HepG2 (cell line): ENCODE measurements around the gene KBTBD13. TPM values are rescaled to one million over a fixed set of nuclear protein-coding genes. Genes with fewer than 3 reads are reported as not detected.

Experiments
- ATAC-seq: fragments of 200-7000 bp; cut with Tn5 transposase; 3 replicates; pipeline ENCODE4 v1.9.1; 2020; ENCODE audit warnings: mild to moderate bottlenecking, moderate library complexity
- BruUV-seq: library from RNA; stranded (reverse); fragments of 400-500 nt; replicated peaks from 2 replicates; lab custom pipeline; 2021; lab: Mats Ljungman, UMichigan
- CTCF ChIA-PET: fragments of 300-600 bp; formaldehyde crosslinking; extraction: SDS; loops from one replicate; lab custom pipeline; 2021; ENCODE audit warnings: low total read pairs, inconsistent platforms, low intra/inter-chr PET ratio; lab: Yijun Ruan, JAX
- POLR2A ChIA-PET: fragments of 350-600 bp; sonication (Branson Sonifier 250); formaldehyde crosslinking; loops from one replicate; lab custom pipeline; 2020; ENCODE audit warnings: antibody characterized with exemption, inconsistent platforms; lab: Yijun Ruan, JAX
- DNase-seq: peaks from one replicate; pipeline ENCODE4 v3.0.0-alpha.2; 2015; ENCODE audit warnings: low spot score
- FAIRE-seq: peaks from 3 replicates; lab custom pipeline; 2011; peaks lifted over from hg19 to GRCh38; lab: Jason Lieb, UNC
- H2AFZ ChIP-seq: one replicate; pipeline ENCODE4 v1.6.1; 2011; ENCODE audit warnings: low read length, inconsistent platforms
- H3K27ac ChIP-seq: fragments of 300-600 bp; 3 replicates; pipeline ENCODE4 v1.8.0; 2011; ENCODE audit warnings: mixed run types, mild to moderate bottlenecking, mixed read lengths, low read length, inconsistent platforms; ENCODE audit not compliant: insufficient read depth; ENCODE audit errors: extremely low read length
- H3K27me3 ChIP-seq, 2 experiments: fragments of 200-600 bp in 1 of 2; 2 replicates in 1 of 2; 3 replicates in 1 of 2; pipeline versions ENCODE4 v1.6.0 to v1.8.0; 2011; ENCODE audit warnings: low read length in 2 of 2, mild to moderate bottlenecking in 2 of 2, moderate library complexity in 2 of 2, inconsistent platforms in 1 of 2; ENCODE audit not compliant: insufficient read depth in 2 of 2, control insufficient read depth in 1 of 2
- H3K36me3 ChIP-seq, 2 experiments: fragments of 200-600 bp in 1 of 2; replicated peaks in 1 of 2; 2 replicates in 1 of 2; 3 replicates in 1 of 2; pipeline versions ENCODE4 v1.5.1 to v1.8.0; 2011; ENCODE audit warnings: low read length in 2 of 2, inconsistent platforms in 1 of 2; ENCODE audit not compliant: insufficient read depth in 2 of 2, control insufficient read depth in 1 of 2
- H3K4me1 ChIP-seq: 2 replicates; pipeline ENCODE4 v1.5.1; 2012; ENCODE audit warnings: low read length, inconsistent platforms; ENCODE audit not compliant: insufficient read depth
- H3K4me2 ChIP-seq: 2 replicates; pipeline ENCODE4 v1.6.0; 2011; ENCODE audit warnings: low read depth, low read length, inconsistent platforms
- H3K4me3 ChIP-seq, 3 experiments: fragments of 200-600 bp in 1 of 3; sonication (generic), shearing (Covaris generic) in 1 of 3; replicated peaks in 1 of 3; 2 replicates each; pipeline ENCODE4 v1.5.1; 2011 to 2016; ENCODE audit warnings: low read length in 3 of 3, inconsistent platforms in 2 of 3, low read depth in 2 of 3, mild to moderate bottlenecking in 2 of 3, control low read depth in 1 of 3, mixed read lengths in 1 of 3; ENCODE audit not compliant: insufficient read depth in 1 of 3
- H3K79me2 ChIP-seq: one replicate; pipeline ENCODE4 v1.6.1; 2011; ENCODE audit warnings: low read length, inconsistent platforms; ENCODE audit not compliant: insufficient read depth
- H3K9ac ChIP-seq: 2 replicates; pipeline ENCODE4 v1.6.0; 2011; ENCODE audit warnings: mild to moderate bottlenecking, low read depth, low read length, inconsistent platforms; ENCODE audit not compliant: insufficient read depth
- H3K9me3 ChIP-seq: 2 replicates; pipeline ENCODE4 v1.5.1; 2012; ENCODE audit warnings: mild to moderate bottlenecking, low read length
- H4K20me1 ChIP-seq: 2 replicates; pipeline ENCODE4 v1.6.0; 2011; ENCODE audit warnings: inconsistent platforms, mild to moderate bottlenecking, low read length, moderate library complexity; ENCODE audit not compliant: insufficient read depth
- ATAD3A ChIP-seq: sonication (generic); formaldehyde crosslinking; IDR thresholded peaks from 2 replicates; pipeline ENCODE4 v1.4.0; 2020; ENCODE audit warnings: missing genetic modification reagents
- BORCS8-MEF2B ChIP-seq: sonication (generic); formaldehyde crosslinking; IDR thresholded peaks from 2 replicates; pipeline ENCODE4 v1.8.0; 2022; ENCODE audit warnings: mild to moderate bottlenecking, missing genetic modification reagents
- CBX1 ChIP-seq: IDR thresholded peaks from one replicate; pipeline ENCODE4 v1.6.1; 2016; ENCODE audit warnings: antibody characterized with exemption, low read depth
- CBX5 ChIP-seq: sonication (generic); formaldehyde crosslinking; IDR thresholded peaks from 2 replicates; pipeline ENCODE4 v1.4.0; 2020; ENCODE audit warnings: missing genetic modification reagents, borderline replicate concordance
- GABPB1 ChIP-seq: IDR thresholded peaks from 2 replicates; pipeline ENCODE4 v1.6.1; 2016; ENCODE audit warnings: mild to moderate bottlenecking, missing genetic modification reagents, moderate library complexity, missing compliant biosample characterization
- HNF4A ChIP-seq: sonication (generic); formaldehyde crosslinking; IDR thresholded peaks from 2 replicates; pipeline ENCODE4 v1.4.0; 2020; ENCODE audit warnings: missing genetic modification reagents
- JUND ChIP-seq: sonication (generic); formaldehyde crosslinking; IDR thresholded peaks from 2 replicates; pipeline ENCODE4 v1.8.0; 2022; ENCODE audit warnings: mild to moderate bottlenecking, missing genetic modification reagents
- NR2C2 ChIP-seq: sonication (generic); formaldehyde crosslinking; IDR thresholded peaks from 2 replicates; pipeline ENCODE4 v1.4.0; 2020; ENCODE audit warnings: missing genetic modification reagents, mild to moderate bottlenecking, moderate library complexity, borderline replicate concordance
- PPARG ChIP-seq: conservative IDR thresholded peaks from 2 replicates; pipeline ENCODE4 v1.6.1; 2016; ENCODE audit warnings: missing biosample characterization, missing genetic modification reagents
- SAP130 ChIP-seq: IDR thresholded peaks from 2 replicates; pipeline ENCODE4 v1.6.1; 2016; ENCODE audit warnings: low read depth
- SMAD1 ChIP-seq: sonication (generic); formaldehyde crosslinking; IDR thresholded peaks from 2 replicates; pipeline ENCODE4 v1.4.0; 2020; ENCODE audit warnings: missing genetic modification reagents, low read depth, mild to moderate bottlenecking, borderline replicate concordance
- SOX13 ChIP-seq, 3 experiments: fragments of 450-650 bp in 1 of 3; sonication (generic) in 1 of 3; formaldehyde crosslinking in 1 of 3; IDR thresholded peaks in 2 of 3; conservative IDR thresholded peaks in 1 of 3; 2 replicates each; pipeline versions ENCODE4 v1.5.0 to v1.6.1; 2016 to 2020; ENCODE audit warnings: antibody characterized with exemption in 1 of 3, mild to moderate bottlenecking in 1 of 3, missing compliant biosample characterization in 1 of 3, missing genetic modification reagents in 1 of 3, moderate library complexity in 1 of 3
- SRF ChIP-seq: IDR thresholded peaks from 2 replicates; pipeline ENCODE4 v1.6.1; 2011; ENCODE audit warnings: mild to moderate bottlenecking, low read depth, low read length, moderate library complexity
- THAP11 ChIP-seq: IDR thresholded peaks from 2 replicates; pipeline ENCODE4 v1.6.1; 2016; ENCODE audit warnings: missing biosample characterization, missing genetic modification reagents
- TRIM24 ChIP-seq: sonication (generic); formaldehyde crosslinking; IDR thresholded peaks from 2 replicates; pipeline ENCODE4 v1.8.0; 2022; ENCODE audit warnings: mild to moderate bottlenecking, missing genetic modification reagents
- ZNF253 ChIP-seq: sonication (generic); formaldehyde crosslinking; IDR thresholded peaks from 2 replicates; pipeline ENCODE4 v1.8.0; 2022; ENCODE audit warnings: mild to moderate bottlenecking, missing genetic modification reagents, borderline replicate concordance
- ZNF383 ChIP-seq: sonication (generic); formaldehyde crosslinking; IDR thresholded peaks from 2 replicates; pipeline ENCODE4 v1.4.0; 2020; ENCODE audit warnings: missing genetic modification reagents, mild to moderate bottlenecking, borderline replicate concordance
- ZNF556 ChIP-seq: sonication (generic); formaldehyde crosslinking; IDR thresholded peaks from 2 replicates; pipeline ENCODE4 v1.4.0; 2020; ENCODE audit warnings: mild to moderate bottlenecking, missing genetic modification reagents, borderline replicate concordance
- WGBS: methylation state at CpG from one replicate; pipeline ENCODE4 v1.1.6; 2017; ENCODE audit warnings: low lambda C conversion rate; 5-methylcytosine and 5-hydroxymethylcytosine counted together
- in situ Hi-C: cut with HindIII; loops from 2 replicates; pipeline ENCODE4 v1.10.0; 2017; ENCODE audit warnings: low pct_unique_long_range_greater_than_20kb; ENCODE audit not compliant: extremely low pct_ligation_motif_present
- intact Hi-C: fragments of 100-400 bp; cut with micrococcal nuclease; formaldehyde crosslinking; loops from one replicate; pipeline ENCODE4 v1.10.0; 2022; ENCODE audit not compliant: unreplicated experiment
- polyA plus RNA-seq, 8 experiments: library from polyadenylated mRNA; depleted of rRNA in 3 of 8; stranded (reverse) in 7 of 8; unstranded in 1 of 8; fragments of >200 nt; fragmentation: Illumina TruSeq in 4 of 8; extraction: Trizol in 4 of 8; gene quantifications; 2 replicates each; pipeline versions ENCODE4 v1.2.1 to v1.2.3, GENCODE V29; 2011 to 2016; ENCODE audit warnings: low read depth in 4 of 8, missing spikeins in 1 of 8, mixed read lengths in 1 of 8; ENCODE audit not compliant: insufficient read depth in 1 of 8
- total RNA-seq, 5 experiments: library from RNA; depleted of rRNA; stranded (reverse); fragments of >200 nt; fragmentation: Illumina TruSeq; extraction: Trizol; gene quantifications; 2 replicates each; pipeline ENCODE4 v1.2.3, GENCODE V29; 2016; ENCODE audit warnings: low read depth in 1 of 5
- TF ChIP-seq, protein P1 (sequence below): sonication (generic); formaldehyde crosslinking; IDR thresholded peaks from 2 replicates; pipeline ENCODE4 v1.8.0; 2022; ENCODE audit warnings: mild to moderate bottlenecking, missing genetic modification reagents
- TF ChIP-seq, protein P2 (sequence below): sonication (generic); formaldehyde crosslinking; IDR thresholded peaks from 2 replicates; pipeline ENCODE4 v1.4.0; 2020; ENCODE audit warnings: mild to moderate bottlenecking, missing genetic modification reagents

Gene KBTBD13
- total and polyA plus RNA-seq, 2 of the 13 experiments (the other 11 are each of a cell fraction or from before 2014, with no cell fraction given): not detected

DNA sequence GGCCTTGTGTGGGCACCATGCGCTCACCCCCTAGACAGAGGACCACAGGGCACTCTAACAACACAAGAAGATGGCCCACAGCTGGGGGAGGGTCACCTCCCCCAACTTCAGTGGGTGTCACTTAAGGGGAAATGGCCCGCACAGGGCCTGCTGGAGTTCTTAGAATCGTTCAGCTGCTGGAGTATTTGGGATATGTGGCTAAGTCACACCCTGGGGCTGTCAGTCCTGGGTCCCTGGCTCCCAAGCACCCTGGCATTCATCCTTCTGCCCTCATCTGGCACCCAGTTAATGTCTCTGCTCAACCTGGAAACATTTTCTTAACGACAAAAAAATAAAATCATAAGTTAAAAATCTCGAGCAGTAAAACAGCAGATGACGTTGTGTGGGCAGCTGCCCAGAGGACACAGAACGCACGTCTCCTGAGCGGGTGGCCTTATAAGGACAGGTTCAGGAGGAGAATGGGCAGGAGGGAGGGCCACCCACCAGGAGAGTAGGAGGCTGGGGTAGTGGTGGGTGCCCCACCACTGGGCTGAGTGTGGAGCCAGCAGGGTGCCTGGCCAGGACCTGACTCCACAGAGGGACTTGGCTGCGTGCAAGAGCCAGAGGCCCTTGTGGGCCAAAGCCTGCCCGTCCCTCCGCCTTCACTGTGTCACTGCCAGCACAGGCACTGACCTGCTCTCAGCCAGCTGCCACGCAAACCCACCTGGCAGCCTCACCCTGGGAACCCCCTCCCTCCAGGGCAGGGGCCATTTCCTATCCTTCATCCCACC lies 11.5 kb downstream of the KBTBD13 start (continued):
- peak; percentile 44; the same call in 1 of the 2 replicates for TF ChIP-seq BORCS8-MEF2B (CRISPR knock-in tag)
- no peak for TF ChIP-seq SMAD1
- 0 out of 2 replicates have a peak, but pooled peaks have one; percentile 3 for TF ChIP-seq SAP130 (CRISPR knock-in tag)
- peak; percentile 15; the same call in 1 of the 2 replicates for TF ChIP-seq GABPB1 (CRISPR knock-in tag)
- TF ChIP-seq SRF: peak; percentile 52; the same call in 1 of the 2 replicates

DNA sequence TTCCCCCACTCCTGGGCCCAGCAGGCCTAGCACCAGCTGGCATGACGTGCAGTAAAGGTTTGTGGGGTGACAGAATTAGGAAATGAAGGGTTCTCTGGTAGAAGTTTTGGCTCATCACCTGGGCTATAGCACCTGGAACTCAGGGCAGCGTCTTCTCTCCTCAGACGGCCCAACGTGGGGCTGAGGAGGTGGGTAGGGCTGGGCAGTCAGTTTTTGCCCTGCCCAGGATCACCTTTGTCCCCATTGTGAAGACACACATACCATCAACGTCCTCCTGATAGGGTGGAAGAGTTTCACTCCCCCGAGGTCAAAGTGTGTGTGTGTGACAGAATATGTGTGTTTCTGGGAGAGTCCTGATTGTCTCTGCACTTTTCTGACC lies 12.1 kb downstream of the KBTBD13 start:
- H3K36me3 ChIP-seq: no peaks in the 10 kb centered on the region
- ATAC-seq: peak; percentile 52
- peak overlapping the region; percentile 7 to 70 (median 33) for H3K4me3 ChIP-seq
- peak overlapping the region; percentile 22 for H2AFZ ChIP-seq
- H3K4me1 ChIP-seq: peaks cover 73% of the 10 kb centered on the region
- peaks cover 0 to 6% of the 10 kb centered on the region in 2 experiments; a peak in 1 of 5 replicates for H3K27me3 ChIP-seq
- H3K4me2 ChIP-seq: peak overlapping the region; percentile 89
- CTCF ChIA-PET: interaction anchor here (5.8 to 6.7 kb wide), 2 partner anchors 33 to 55 kb away, joined by 34 to 54 read pairs; no protein-coding TSS in a partner anchor
- DNase-seq: peak; percentile 64
- H3K79me2 ChIP-seq: no peaks in the 10 kb centered on the region
- peak overlapping the region; percentile 45 for H3K27ac ChIP-seq
- 0% methylated on average over 3 of the region's 6 CpGs for WGBS
- in situ Hi-C loops (loop anchor here (5.0 to 10.0 kb wide), 2 partner anchors 36 to 54 kb away; no protein-coding TSS in a partner anchor), intact Hi-C loops (no loop called here)
- POLR2A ChIA-PET: interaction anchor here (0.8 to 4.0 kb wide), 5 partner anchors 9 to 212 kb away, joined by 3 to 27 read pairs (median 3); partner anchors contain the start of gene CLPX
- no peaks in the 10 kb centered on the region for H3K9me3 ChIP-seq
- peak; percentile 51 for FAIRE-seq
- H3K9ac ChIP-seq: peak overlapping the region; percentile 55
- no TSS peak for BruUV-seq
- H4K20me1 ChIP-seq: no peaks in the 10 kb centered on the region
- TF ChIP-seq HNF4A: peak; percentile 52
- peak; percentile 91 for TF ChIP-seq PPARG (CRISPR knock-in tag)
- no peak for TF ChIP-seq ZNF556
- no peak for TF ChIP-seq TRIM24
- TF ChIP-seq, protein P1, sequence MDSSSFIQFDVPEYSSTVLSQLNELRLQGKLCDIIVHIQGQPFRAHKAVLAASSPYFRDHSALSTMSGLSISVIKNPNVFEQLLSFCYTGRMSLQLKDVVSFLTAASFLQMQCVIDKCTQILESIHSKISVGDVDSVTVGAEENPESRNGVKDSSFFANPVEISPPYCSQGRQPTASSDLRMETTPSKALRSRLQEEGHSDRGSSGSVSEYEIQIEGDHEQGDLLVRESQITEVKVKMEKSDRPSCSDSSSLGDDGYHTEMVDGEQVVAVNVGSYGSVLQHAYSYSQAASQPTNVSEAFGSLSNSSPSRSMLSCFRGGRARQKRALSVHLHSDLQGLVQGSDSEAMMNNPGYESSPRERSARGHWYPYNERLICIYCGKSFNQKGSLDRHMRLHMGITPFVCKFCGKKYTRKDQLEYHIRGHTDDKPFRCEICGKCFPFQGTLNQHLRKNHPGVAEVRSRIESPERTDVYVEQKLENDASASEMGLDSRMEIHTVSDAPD: no peak
- TF ChIP-seq THAP11: no peak
- no peak for TF ChIP-seq CBX5 (CRISPR knock-in tag)
- no peak for TF ChIP-seq JUND (CRISPR knock-in tag)
- TF ChIP-seq ZNF383 (CRISPR knock-in tag): no peak
- TF ChIP-seq CBX1: no peak
- peak; percentile 30; the same call in 1 of the 2 replicates for TF ChIP-seq NR2C2 (CRISPR knock-in tag)
- TF ChIP-seq ZNF253 (CRISPR knock-in tag): no peak
- TF ChIP-seq, protein P2, sequence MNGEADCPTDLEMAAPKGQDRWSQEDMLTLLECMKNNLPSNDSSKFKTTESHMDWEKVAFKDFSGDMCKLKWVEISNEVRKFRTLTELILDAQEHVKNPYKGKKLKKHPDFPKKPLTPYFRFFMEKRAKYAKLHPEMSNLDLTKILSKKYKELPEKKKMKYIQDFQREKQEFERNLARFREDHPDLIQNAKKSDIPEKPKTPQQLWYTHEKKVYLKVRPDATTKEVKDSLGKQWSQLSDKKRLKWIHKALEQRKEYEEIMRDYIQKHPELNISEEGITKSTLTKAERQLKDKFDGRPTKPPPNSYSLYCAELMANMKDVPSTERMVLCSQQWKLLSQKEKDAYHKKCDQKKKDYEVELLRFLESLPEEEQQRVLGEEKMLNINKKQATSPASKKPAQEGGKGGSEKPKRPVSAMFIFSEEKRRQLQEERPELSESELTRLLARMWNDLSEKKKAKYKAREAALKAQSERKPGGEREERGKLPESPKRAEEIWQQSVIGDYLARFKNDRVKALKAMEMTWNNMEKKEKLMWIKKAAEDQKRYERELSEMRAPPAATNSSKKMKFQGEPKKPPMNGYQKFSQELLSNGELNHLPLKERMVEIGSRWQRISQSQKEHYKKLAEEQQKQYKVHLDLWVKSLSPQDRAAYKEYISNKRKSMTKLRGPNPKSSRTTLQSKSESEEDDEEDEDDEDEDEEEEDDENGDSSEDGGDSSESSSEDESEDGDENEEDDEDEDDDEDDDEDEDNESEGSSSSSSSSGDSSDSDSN (CRISPR knock-in tag): no peak
- no peak for TF ChIP-seq ATAD3A (CRISPR knock-in tag)
- TF ChIP-seq SOX13 (IDR thresholded peaks at IDR 0.05): no peak
- peak in 1 of 2 experiments; percentile 51; a peak in 2 of 4 replicates for TF ChIP-seq SOX13 (CRISPR knock-in tag; conservative IDR thresholded peaks at IDR 0.05 in 1 of 2, IDR thresholded peaks at IDR 0.05 in 1 of 2)
